Erythroblast (primary cell): ENCODE results near the gene OPCML.

ENCODE experiments used
- DNase-seq, 2 experiments: peaks; one replicate each; lab custom pipeline; 2025; lab: John Stamatoyannopoulos, UW
- GATA1 ChIP-seq: IDR thresholded peaks from 2 replicates; pipeline ENCODE4 v1.6.1; 2011; ENCODE audit warnings: low read depth, mild to moderate bottlenecking, control low read depth, low read length, moderate library complexity
- POLR2A ChIP-seq: IDR thresholded peaks from 2 replicates; pipeline ENCODE4 v1.6.1; 2011; ENCODE audit warnings: mild to moderate bottlenecking, low read length

OPCML gene

GRCh38 chr11:133318221-133318620 is 214.1 kb downstream of the OPCML start:
- no peak for TF ChIP-seq GATA1
- no peak for TF ChIP-seq POLR2A
- DNase-seq = no peak

GRCh38 chr11:133311230-133311629 is 221.1 kb downstream of the OPCML start:
- no peak for DNase-seq
- TF ChIP-seq GATA1 = no peak
- TF ChIP-seq POLR2A = no peak

- TF ChIP-seq GATA1 = no peak
- no peak for TF ChIP-seq POLR2A
- DNase-seq = no peak
Observed at GRCh38 chr11:133306019-133306418, 226.3 kb downstream of the OPCML start.

GRCh38 chr11:133305208-133305956 is 226.9 kb downstream of the OPCML start:
- TF ChIP-seq GATA1 = no peak
- no peak for TF ChIP-seq POLR2A
- no peak for DNase-seq

- TF ChIP-seq POLR2A = no peak
- TF ChIP-seq GATA1 = no peak
- no peak for DNase-seq
Observed at GRCh38 chr11:133303262-133303661, 229.0 kb downstream of the OPCML start.

GRCh38 chr11:133302056-133302455 is 230.2 kb downstream of the OPCML start:
- no peak for TF ChIP-seq POLR2A
- no peak for TF ChIP-seq GATA1
- DNase-seq = no peak

- no peak for TF ChIP-seq GATA1
Observed at GRCh38 chr11:133300666-133301065, 231.6 kb downstream of the OPCML start.

GRCh38 chr11:133291780-133292179 is 240.5 kb downstream of the OPCML start:
- no peak for TF ChIP-seq GATA1
- no peak for TF ChIP-seq POLR2A
- DNase-seq = no peak

More at GRCh38 chr11:133300666-133301065, 231.6 kb downstream of the OPCML start:
- DNase-seq = no peak

- TF ChIP-seq POLR2A = no peak
- TF ChIP-seq GATA1 = no peak
- no peak for DNase-seq
Observed at GRCh38 chr11:133285359-133285758, 246.9 kb downstream of the OPCML start.

- TF ChIP-seq POLR2A = no peak
- TF ChIP-seq GATA1 = no peak
Observed at GRCh38 chr11:133284156-133284555, 248.1 kb downstream of the OPCML start.

GRCh38 chr11:133277886-133278285 is 254.4 kb downstream of the OPCML start:
- no peak for DNase-seq
- TF ChIP-seq POLR2A (no peak), GATA1 (no peak)

More at GRCh38 chr11:133284156-133284555, 248.1 kb downstream of the OPCML start:
- DNase-seq = no peak

GRCh38 chr11:133271871-133272776 is 260.2 kb downstream of the OPCML start:
- DNase-seq = no peak
- no peak for TF ChIP-seq POLR2A
- no peak for TF ChIP-seq GATA1

GRCh38 chr11:133271206-133271605 is 261.1 kb downstream of the OPCML start:
- DNase-seq = no peak
- TF ChIP-seq POLR2A (no peak), GATA1 (no peak)

GRCh38 chr11:133269267-133269666 is 263.0 kb downstream of the OPCML start:
- no peak for TF ChIP-seq GATA1
- no peak for TF ChIP-seq POLR2A
- no peak for DNase-seq

- TF ChIP-seq GATA1 = no peak
- no peak for TF ChIP-seq POLR2A
- DNase-seq = no peak
Observed at GRCh38 chr11:133266986-133267385, 265.3 kb downstream of the OPCML start.
